Measurements from ENCODE around the gene MAPK11.

Gene MAPK11

GRCh38 chr22:50264946-50265669, 5.1 kb downstream of the MAPK11 start:
- peaks cover 8% of the 10 kb centered on the region for H3K4me1 Mint-ChIP-seq
- no peak overlapping the region for H3K27ac Mint-ChIP-seq

GRCh38 chr22:50264104-50264745, 6.0 kb downstream of the MAPK11 start:
- H3K27ac Mint-ChIP-seq = no peak overlapping the region
- H3K4me1 Mint-ChIP-seq = peaks cover 8% of the 10 kb centered on the region
- H3K4me3 Mint-ChIP-seq = no peak overlapping the region
- no peaks in the 10 kb centered on the region for H3K36me3 Mint-ChIP-seq
- no peaks in the 10 kb centered on the region for H3K9me3 Mint-ChIP-seq
- peaks cover 6% of the 10 kb centered on the region for H3K27me3 Mint-ChIP-seq

More at GRCh38 chr22:50264946-50265669, 5.1 kb downstream of the MAPK11 start:
- Mint-ChIP-seq H3K4me3 (no peak overlapping the region), H3K36me3 (no peaks in the 10 kb centered on the region), H3K27me3 (peaks cover 6% of the 10 kb centered on the region), H3K9me3 (no peaks in the 10 kb centered on the region)

- Mint-ChIP-seq H3K36me3 (no peaks in the 10 kb centered on the region), H3K4me3 (peak overlapping the region; percentile 26), H3K27me3 (peaks cover 8% of the 10 kb centered on the region), H3K4me1 (peaks cover 6% of the 10 kb centered on the region), H3K27ac (no peak overlapping the region), H3K9me3 (no peaks in the 10 kb centered on the region)
These were observed 7.1 kb downstream of the MAPK11 start for GRCh38 chr22:50262973-50263617.

GRCh38 chr22:50262460-50262911, 7.7 kb downstream of the MAPK11 start:
- Mint-ChIP-seq H3K4me1 (peaks cover 6% of the 10 kb centered on the region), H3K36me3 (no peaks in the 10 kb centered on the region), H3K9me3 (no peaks in the 10 kb centered on the region), H3K27me3 (peaks cover 8% of the 10 kb centered on the region), H3K27ac (peak overlapping the region; percentile 46), H3K4me3 (peak overlapping the region; percentile 51)

- Mint-ChIP-seq H3K27me3 (peaks cover 9% of the 10 kb centered on the region), H3K27ac (peak within 1 kb of the TSS; percentile 46), H3K4me1 (peaks cover 6% of the 10 kb centered on the region), H3K9me3 (no peaks in the 10 kb centered on the region), H3K4me3 (peak within 1 kb of the TSS; percentile 51), H3K36me3 (no peaks in the 10 kb centered on the region)
These were observed 8.3 kb downstream of the MAPK11 start, which contains the start of gene MAPK12 for GRCh38 chr22:50261615-50262459. Gene MAPK12 (minus strand): TSS chr22:50261683. CDS start chr22:50261509, 174 bp downstream.

- peaks cover 6% of the 10 kb centered on the region for H3K4me1 Mint-ChIP-seq
- H3K36me3 Mint-ChIP-seq = no peaks in the 10 kb centered on the region
- H3K27ac Mint-ChIP-seq = no peak overlapping the region
- H3K27me3 Mint-ChIP-seq = peaks cover 9% of the 10 kb centered on the region
- H3K4me3 Mint-ChIP-seq = peak overlapping the region; percentile 23
- H3K9me3 Mint-ChIP-seq = no peaks in the 10 kb centered on the region
These were observed 9.2 kb downstream of the MAPK11 start for GRCh38 chr22:50260801-50261614.

GRCh38 chr22:50260434-50260800, 9.8 kb downstream of the MAPK11 start:
- peaks cover 9% of the 10 kb centered on the region for H3K27me3 Mint-ChIP-seq
- peaks cover 6% of the 10 kb centered on the region for H3K4me1 Mint-ChIP-seq
- no peaks in the 10 kb centered on the region for H3K36me3 Mint-ChIP-seq
- H3K27ac Mint-ChIP-seq = no peak overlapping the region
- no peaks in the 10 kb centered on the region for H3K9me3 Mint-ChIP-seq
- no peak overlapping the region for H3K4me3 Mint-ChIP-seq

GRCh38 chr22:50259302-50259701, 10.9 kb downstream of the MAPK11 start:
- Mint-ChIP-seq H3K9me3 (no peaks in the 10 kb centered on the region), H3K36me3 (no peaks in the 10 kb centered on the region), H3K27me3 (peaks cover 9% of the 10 kb centered on the region), H3K4me3 (no peak overlapping the region), H3K4me1 (peaks cover 6% of the 10 kb centered on the region), H3K27ac (no peak overlapping the region)

- Mint-ChIP-seq H3K36me3 (no peaks in the 10 kb centered on the region), H3K27ac (no peak overlapping the region), H3K9me3 (no peaks in the 10 kb centered on the region), H3K27me3 (peaks cover 9% of the 10 kb centered on the region), H3K4me3 (no peak overlapping the region), H3K4me1 (peaks cover 6% of the 10 kb centered on the region)
These were observed 11.6 kb downstream of the MAPK11 start for GRCh38 chr22:50258361-50259292.

- Mint-ChIP-seq H3K27me3 (peaks cover 9% of the 10 kb centered on the region), H3K36me3 (no peaks in the 10 kb centered on the region), H3K9me3 (no peaks in the 10 kb centered on the region), H3K4me1 (peaks cover 6% of the 10 kb centered on the region), H3K27ac (no peak overlapping the region), H3K4me3 (no peak overlapping the region)
These were observed 12.5 kb downstream of the MAPK11 start for GRCh38 chr22:50257451-50258360.

- Mint-ChIP-seq H3K36me3 (no peaks in the 10 kb centered on the region), H3K9me3 (no peaks in the 10 kb centered on the region), H3K4me3 (no peak overlapping the region), H3K27ac (no peak overlapping the region), H3K4me1 (peaks cover 2% of the 10 kb centered on the region), H3K27me3 (peaks cover 5% of the 10 kb centered on the region)
These were observed 13.1 kb downstream of the MAPK11 start for GRCh38 chr22:50257041-50257440.

GRCh38 chr22:50256258-50256862, 13.8 kb downstream of the MAPK11 start:
- Mint-ChIP-seq H3K4me3 (no peak overlapping the region), H3K9me3 (no peaks in the 10 kb centered on the region), H3K27ac (no peak overlapping the region), H3K4me1 (no peaks in the 10 kb centered on the region), H3K27me3 (peaks cover 3% of the 10 kb centered on the region), H3K36me3 (no peaks in the 10 kb centered on the region)

GRCh38 chr22:50255607-50256006, 14.6 kb downstream of the MAPK11 start:
- Mint-ChIP-seq H3K36me3 (no peaks in the 10 kb centered on the region), H3K4me3 (no peak overlapping the region), H3K9me3 (no peaks in the 10 kb centered on the region), H3K27me3 (peaks cover 3% of the 10 kb centered on the region), H3K27ac (no peak overlapping the region), H3K4me1 (no peaks in the 10 kb centered on the region)

Data from activated naive CD4-positive, alpha-beta T cell treated with anti-CD3 and anti-CD28 coated beads, Interleukin-2, amount 50 U/mL, for 24 hours (primary cell).